ENCODE measurements around the gene KCND2. TPM values are rescaled to one million over a fixed set of nuclear protein-coding genes. Genes with fewer than 3 reads are reported as not detected.

KCND2 gene
- total RNA-seq, 2 donors from 2014 or later: 0.08 to 0.17 TPM

DNA sequence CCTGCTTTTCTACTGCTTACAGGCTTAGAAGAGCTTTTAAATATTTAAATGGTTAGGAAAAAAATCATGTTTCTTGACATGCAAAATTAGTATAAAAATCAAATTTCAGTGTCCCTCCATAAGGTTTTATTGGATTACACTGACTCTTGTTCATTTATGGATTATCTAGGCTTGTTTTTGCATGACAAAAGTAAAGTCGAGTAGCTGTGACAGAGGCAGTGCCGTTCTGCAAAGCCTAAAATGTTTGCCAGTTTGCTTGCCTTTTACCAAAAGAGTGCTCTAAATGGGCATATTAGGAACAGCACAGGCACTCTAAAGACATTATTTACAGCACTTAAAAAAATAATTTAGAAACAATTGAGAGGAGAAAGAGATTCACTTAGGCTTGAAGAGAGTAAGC, 445.4 kb downstream of the KCND2 start:
- Histone ChIP-seq H3K27ac (no peak overlapping the region), H3K9me3 (no peaks in the 10 kb centered on the region), H3K36me3 (no peaks in the 10 kb centered on the region), H3K4me3 (no peak overlapping the region), H3K27me3 (no peaks in the 10 kb centered on the region), H3K4me1 (no peaks in the 10 kb centered on the region), H3K9ac (ENCODE audit: low read depth in 2 of 2, low read length in 2 of 2) (no peak overlapping the region)
- TF ChIP-seq, protein P1, sequence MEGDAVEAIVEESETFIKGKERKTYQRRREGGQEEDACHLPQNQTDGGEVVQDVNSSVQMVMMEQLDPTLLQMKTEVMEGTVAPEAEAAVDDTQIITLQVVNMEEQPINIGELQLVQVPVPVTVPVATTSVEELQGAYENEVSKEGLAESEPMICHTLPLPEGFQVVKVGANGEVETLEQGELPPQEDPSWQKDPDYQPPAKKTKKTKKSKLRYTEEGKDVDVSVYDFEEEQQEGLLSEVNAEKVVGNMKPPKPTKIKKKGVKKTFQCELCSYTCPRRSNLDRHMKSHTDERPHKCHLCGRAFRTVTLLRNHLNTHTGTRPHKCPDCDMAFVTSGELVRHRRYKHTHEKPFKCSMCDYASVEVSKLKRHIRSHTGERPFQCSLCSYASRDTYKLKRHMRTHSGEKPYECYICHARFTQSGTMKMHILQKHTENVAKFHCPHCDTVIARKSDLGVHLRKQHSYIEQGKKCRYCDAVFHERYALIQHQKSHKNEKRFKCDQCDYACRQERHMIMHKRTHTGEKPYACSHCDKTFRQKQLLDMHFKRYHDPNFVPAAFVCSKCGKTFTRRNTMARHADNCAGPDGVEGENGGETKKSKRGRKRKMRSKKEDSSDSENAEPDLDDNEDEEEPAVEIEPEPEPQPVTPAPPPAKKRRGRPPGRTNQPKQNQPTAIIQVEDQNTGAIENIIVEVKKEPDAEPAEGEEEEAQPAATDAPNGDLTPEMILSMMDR (IDR thresholded peaks at IDR 0.05): no peak
- intact Hi-C loops (cut with DNase I): no loop called here
- DNase-seq: no peak

DNA sequence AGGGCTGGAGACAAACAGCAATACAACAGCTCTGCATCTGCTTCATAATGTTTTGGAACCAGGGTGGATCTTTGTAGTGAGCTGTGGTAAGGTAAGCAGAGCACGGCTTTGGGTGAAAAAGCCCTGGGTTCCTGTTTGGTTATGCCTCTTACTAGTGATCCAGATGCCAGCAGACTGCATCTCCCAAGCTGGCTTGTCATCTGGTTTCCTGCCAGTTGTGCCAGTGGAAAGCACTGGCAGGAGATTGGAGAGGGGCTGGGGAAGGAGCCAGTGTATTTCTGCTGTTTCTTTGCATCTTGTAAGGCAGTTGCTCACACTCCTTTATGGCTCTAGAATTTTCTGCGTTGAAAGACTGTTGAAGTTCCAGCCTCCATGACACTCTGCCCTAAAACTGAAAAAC, 447.3 kb downstream of the KCND2 start:
- H3K9me3 ChIP-seq: no peaks in the 10 kb centered on the region
- intact Hi-C loops (cut with DNase I): no loop called here
- H3K36me3 ChIP-seq: no peaks in the 10 kb centered on the region
- no peak overlapping the region for H3K4me3 ChIP-seq
- no peak for DNase-seq
- TF ChIP-seq, protein P1 (IDR thresholded peaks at IDR 0.05): no peak
- H3K27me3 ChIP-seq: no peaks in the 10 kb centered on the region
- no peak overlapping the region for H3K9ac ChIP-seq (ENCODE audit: low read depth in 2 of 2, low read length in 2 of 2)
- no peaks in the 10 kb centered on the region for H3K4me1 ChIP-seq
- no peak overlapping the region for H3K27ac ChIP-seq

DNA sequence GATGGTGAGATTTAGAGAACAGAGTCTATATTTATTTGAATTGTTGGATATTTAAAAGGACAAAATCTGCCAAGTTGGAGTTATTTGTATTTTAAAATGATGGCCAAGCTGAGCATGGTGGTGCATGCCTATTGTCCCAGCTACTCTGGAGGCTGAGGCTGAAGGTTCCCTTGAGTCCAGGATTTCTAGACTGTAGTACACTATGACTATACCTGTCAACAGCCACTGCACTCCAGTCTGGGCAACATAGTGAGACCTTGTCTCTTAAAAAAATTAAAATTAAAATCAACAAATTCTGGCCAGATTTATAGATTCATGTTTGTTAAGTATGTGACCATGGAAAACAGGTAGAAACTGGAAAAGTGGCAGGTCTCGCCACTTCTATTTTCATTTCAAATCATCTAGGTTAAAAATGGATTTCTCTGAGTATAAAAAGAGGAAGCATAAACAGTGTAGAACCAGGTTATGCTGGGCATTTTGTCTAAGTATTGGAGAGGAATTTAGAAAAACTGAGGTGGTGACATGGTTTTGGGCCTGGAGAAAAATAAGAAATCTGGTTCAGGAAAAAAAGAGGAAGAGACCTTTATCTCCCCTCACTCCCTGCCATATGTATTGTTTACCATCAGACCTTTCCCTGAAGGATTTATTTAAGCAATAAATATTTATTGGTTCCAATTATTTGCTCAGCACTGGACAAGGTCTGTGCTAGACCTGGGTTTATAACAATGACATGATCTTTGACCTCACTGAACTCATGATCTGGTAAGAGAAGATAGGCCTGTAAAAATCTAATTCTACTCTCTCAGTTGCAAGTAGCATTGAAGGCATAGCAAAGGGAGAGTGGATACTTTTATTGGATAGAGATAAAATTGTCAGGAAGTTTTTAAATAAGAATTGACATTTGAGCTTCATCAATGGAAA, 450.8 kb downstream of the KCND2 start:
- intact Hi-C loops (cut with DNase I): no loop called here
- Histone ChIP-seq H3K36me3 (no peaks in the 10 kb centered on the region), H3K4me3 (no peak overlapping the region), H3K4me1 (no peaks in the 10 kb centered on the region), H3K27ac (no peak overlapping the region), H3K9ac (ENCODE audit: low read depth in 2 of 2, low read length in 2 of 2) (no peak overlapping the region), H3K9me3 (no peaks in the 10 kb centered on the region), H3K27me3 (no peaks in the 10 kb centered on the region)
- DNase-seq: no peak
- TF ChIP-seq, protein P1 (IDR thresholded peaks at IDR 0.05): no peak

DNA sequence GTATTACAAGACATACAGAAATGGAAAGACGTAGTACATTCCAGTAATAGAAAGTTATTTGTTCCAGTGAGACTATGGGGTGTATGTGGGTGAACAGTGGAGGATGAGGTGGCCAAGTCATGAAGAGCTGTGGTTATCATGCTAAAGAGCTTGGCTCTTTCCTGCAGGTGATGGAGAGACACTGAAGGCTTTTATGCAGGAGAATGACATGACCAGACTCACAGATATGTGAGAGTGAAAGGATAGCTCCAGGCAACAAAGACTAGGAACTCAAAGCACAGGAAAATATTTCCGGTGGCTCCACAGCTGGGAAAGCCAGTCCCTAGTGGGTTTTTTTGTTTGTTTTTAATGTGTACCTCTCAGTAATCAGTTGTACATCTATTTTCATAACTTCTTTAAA, 451.5 kb downstream of the KCND2 start:
- no peak overlapping the region for H3K27ac ChIP-seq
- no peak overlapping the region for H3K9ac ChIP-seq (ENCODE audit: low read depth in 2 of 2, low read length in 2 of 2)
- H3K4me1 ChIP-seq: no peaks in the 10 kb centered on the region
- H3K27me3 ChIP-seq: no peaks in the 10 kb centered on the region
- H3K4me3 ChIP-seq: no peak overlapping the region
- TF ChIP-seq, protein P1 (IDR thresholded peaks at IDR 0.05): no peak
- H3K9me3 ChIP-seq: no peaks in the 10 kb centered on the region
- no peaks in the 10 kb centered on the region for H3K36me3 ChIP-seq
- intact Hi-C loops (cut with DNase I): no loop called here
- no peak for DNase-seq

DNA sequence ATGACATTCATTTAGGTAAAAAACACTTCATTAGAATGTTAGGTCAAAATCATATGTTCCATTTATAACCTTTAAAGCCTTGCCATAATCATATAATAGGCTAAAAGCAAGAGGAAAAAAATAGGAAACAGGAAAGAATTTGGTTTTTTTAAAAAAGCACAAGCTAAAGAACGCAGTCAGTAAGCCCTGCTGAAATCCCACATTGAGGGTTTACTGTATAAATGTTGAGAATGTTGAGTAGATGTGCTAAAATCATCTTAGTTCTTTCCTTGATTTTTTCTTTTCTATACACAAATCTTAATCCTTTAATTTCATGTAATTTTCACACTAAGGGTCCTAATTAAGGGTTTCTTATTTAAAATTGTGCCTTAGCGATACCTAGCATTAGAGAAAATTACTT, 452.0 kb downstream of the KCND2 start:
- Histone ChIP-seq H3K4me3 (no peak overlapping the region), H3K9me3 (no peaks in the 10 kb centered on the region), H3K27me3 (no peaks in the 10 kb centered on the region), H3K4me1 (no peaks in the 10 kb centered on the region), H3K27ac (no peak overlapping the region), H3K36me3 (no peaks in the 10 kb centered on the region), H3K9ac (ENCODE audit: low read depth in 2 of 2, low read length in 2 of 2) (no peak overlapping the region)
- no peak for DNase-seq
- intact Hi-C loops (cut with DNase I): no loop called here
- TF ChIP-seq, protein P1 (IDR thresholded peaks at IDR 0.05): no peak
